T-helper 2 cell treated with Interferon-gamma antibody and Interleukin-4, amounts not matched to agents 100 ng/mL and 5 ng/mL, for 36 hours (primary cell): ENCODE results near the gene ADAMTS19. TPM values are rescaled to one million over a fixed set of nuclear protein-coding genes. Genes with fewer than 3 reads are reported as not detected.

Source experiments
- intact Hi-C: fragments of 100-400 bp; cut with micrococcal nuclease; formaldehyde crosslinking; loops from one replicate; pipeline ENCODE4 v1.15.1; 2023
- total RNA-seq: library from RNA; stranded (reverse); gene quantifications from 2 replicates; pipeline ENCODE4 v1.2.3, GENCODE V29; 2022

ADAMTS19 gene
- total RNA-seq, 1 donor from 2014 or later: not detected

DNA sequence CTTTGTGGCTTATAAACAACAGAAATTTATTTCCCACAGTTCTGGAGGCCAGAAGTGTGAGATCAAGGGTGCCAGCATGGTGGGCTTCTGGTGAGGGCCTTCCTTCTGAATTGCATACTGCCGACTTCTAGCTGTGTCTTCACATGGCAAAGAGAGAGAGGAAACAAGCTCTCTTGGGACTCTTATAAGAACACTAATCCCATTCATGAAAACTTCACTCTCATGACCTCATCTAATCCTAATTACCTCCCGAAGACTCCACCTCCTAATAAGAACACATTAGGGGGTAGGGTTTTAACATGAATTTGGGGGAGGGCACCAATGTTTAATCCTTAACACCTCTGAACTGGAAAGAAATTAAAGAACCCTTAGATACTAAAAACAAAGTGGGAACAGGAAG lies 211.9 kb downstream of the ADAMTS19 start:
- intact Hi-C loops: no loop called here

GRCh38 chr5:129679671-129680070 lies 219.6 kb downstream of the ADAMTS19 start:
- intact Hi-C loops: no loop called here

GRCh38 chr5:129687941-129688340 lies 227.8 kb downstream of the ADAMTS19 start:
- intact Hi-C loops: no loop called here

DNA sequence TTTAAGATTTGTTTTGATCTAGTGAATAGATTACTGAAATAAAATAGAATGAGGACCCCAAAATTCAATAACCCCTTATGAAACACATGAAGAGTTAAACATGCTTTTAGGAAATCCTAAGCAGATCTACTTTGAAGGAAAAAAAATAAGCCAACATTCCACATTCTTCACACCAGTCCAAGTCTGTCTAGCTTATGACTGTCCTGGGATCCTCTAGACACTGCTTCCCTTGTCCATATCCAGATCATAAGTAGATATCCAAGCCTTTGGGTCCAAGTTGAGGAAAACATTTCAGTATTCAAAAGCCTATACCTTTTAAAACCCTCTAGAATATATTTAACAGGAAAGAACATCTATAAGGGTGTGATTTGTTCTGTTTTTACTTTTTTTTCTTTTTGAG lies 228.9 kb downstream of the ADAMTS19 start:
- intact Hi-C loops: no loop called here

DNA sequence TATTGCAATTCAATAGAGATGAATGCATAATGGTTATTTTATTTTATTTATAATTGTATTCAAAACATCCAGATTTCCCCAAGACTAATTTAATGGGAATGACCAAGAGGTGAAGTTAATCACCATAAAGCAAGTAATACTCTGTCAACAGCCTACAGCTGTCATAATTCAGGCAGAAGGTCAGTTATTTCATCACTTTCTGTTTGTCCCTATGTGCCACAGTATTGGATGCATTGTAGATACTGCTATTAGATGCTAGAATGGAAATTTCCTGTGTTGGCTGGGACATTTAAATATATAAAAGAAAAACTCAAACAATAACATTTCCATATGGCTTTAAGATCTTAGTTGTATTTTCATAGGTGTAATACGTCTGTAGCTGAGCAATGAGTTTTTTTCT lies 231.1 kb downstream of the ADAMTS19 start:
- intact Hi-C loops: no loop called here

- intact Hi-C loops: no loop called here
Measured at GRCh38 chr5:129696636-129697035, 236.5 kb downstream of the ADAMTS19 start.

GRCh38 chr5:129698661-129699060 lies 238.6 kb downstream of the ADAMTS19 start:
- intact Hi-C loops: no loop called here

- intact Hi-C loops: no loop called here
Measured at GRCh38 chr5:129716235-129716634, 256.1 kb downstream of the ADAMTS19 start.

GRCh38 chr5:129716651-129717050 lies 256.6 kb downstream of the ADAMTS19 start:
- intact Hi-C loops: no loop called here

DNA sequence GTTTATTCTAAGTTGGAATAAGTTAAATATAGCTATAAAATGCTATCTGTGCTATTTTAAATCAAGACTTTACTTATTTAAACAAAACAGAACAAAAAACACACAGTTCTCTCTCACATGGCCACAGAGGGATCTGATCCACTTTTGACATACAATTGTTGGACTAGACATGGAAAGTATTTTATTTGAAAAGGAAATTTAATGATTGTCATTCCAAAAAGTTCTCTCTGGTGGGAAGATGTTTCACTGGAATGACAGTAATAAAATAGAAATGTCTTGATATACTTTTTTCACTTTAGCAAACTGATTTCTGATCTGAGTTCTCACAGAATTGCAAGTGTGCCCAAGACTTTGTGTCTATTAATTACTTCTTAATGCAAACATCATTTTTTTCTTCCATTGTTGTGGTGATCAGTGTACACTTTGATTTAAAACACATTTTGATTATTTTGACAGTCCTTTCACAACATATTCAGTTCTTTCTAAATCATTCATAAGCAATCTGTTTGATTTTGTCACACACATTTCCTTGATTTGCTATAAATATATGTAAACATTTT lies 257.7 kb downstream of the ADAMTS19 start:
- intact Hi-C loops: no loop called here

GRCh38 chr5:129718471-129719090 lies 258.5 kb downstream of the ADAMTS19 start:
- intact Hi-C loops: no loop called here

GRCh38 chr5:129724222-129724621 lies 264.1 kb downstream of the ADAMTS19 start:
- intact Hi-C loops: no loop called here

- intact Hi-C loops: no loop called here
Measured at GRCh38 chr5:129724647-129725046, 264.5 kb downstream of the ADAMTS19 start.

GRCh38 chr5:129739773-129740172 lies 279.7 kb downstream of the ADAMTS19 start:
- intact Hi-C loops: no loop called here

GRCh38 chr5:129743541-129744187 lies 283.6 kb downstream of the ADAMTS19 start:
- intact Hi-C loops: no loop called here

DNA sequence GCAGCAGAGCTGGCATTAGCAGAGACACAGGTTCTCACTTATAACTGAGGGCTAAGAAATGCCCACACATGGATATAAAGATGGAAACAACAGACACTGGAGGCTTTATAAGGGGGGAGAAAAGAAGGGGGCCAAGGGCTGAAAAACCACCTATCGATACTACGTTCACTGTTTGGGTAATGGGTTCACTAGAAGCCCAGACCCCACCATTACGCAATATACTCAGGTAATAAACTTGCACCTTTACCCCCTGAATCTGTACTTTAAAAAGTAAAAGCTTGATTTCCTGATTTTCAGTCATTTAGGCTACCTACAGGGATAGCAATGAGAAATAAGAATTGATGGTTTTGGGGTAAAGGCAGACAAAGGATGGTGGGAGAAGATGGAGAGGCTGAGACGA lies 285.9 kb downstream of the ADAMTS19 start:
- intact Hi-C loops: no loop called here

DNA sequence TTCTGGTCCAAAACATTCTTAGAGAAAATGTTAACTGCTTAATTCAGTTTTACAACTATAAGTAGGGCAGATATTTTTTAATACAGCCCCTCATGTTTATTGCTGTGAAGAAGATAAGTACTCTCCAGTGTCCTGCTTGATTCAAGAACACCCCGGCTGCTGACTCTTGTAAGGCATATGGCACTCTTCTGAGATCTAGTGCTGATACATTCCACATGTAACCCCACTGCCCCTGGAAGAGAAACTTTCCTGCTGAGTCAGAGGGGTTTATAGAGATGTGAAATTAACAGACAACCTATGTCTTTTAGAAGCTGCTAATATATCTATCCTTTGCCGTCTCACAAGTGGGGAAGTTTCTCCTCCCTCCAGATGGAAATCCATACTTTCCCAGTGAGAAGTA lies 286.8 kb downstream of the ADAMTS19 start:
- intact Hi-C loops: no loop called here

GRCh38 chr5:129747572-129748407 lies 287.7 kb downstream of the ADAMTS19 start, which contains the start of gene MINAR2:
Gene MINAR2 (plus strand): TSS chr5:129748094. CDS start chr5:129748191, 97 bp downstream.
- intact Hi-C loops: no loop called here

GRCh38 chr5:129748913-129749880 lies 289.1 kb downstream of the ADAMTS19 start:
- intact Hi-C loops: no loop called here

- intact Hi-C loops: no loop called here
Measured at GRCh38 chr5:129760636-129761325, 300.7 kb downstream of the ADAMTS19 start.
